Activated T-helper 1 cell treated with anti-CD3 and anti-CD28 coated beads, Interleukin-2, amount 50 U/mL, for 16 hours (primary cell): ENCODE measurements around the gene PICK1.

Experiments
- DNase-seq, 2 donors: peaks; one replicate each; pipeline ENCODE4 v3.0.0-alpha.2; 2020; ENCODE audit warnings: low read depth in 1 of 2, low spot score in 1 of 2

PICK1 gene

GRCh38 chr22:38049812-38050619 lies 7.2 kb upstream of the PICK1 start:
- DNase-seq = no peak

- no peak for DNase-seq
Measured at GRCh38 chr22:38050720-38051119, 6.5 kb upstream of the PICK1 start.

GRCh38 chr22:38051261-38051660 lies 5.9 kb upstream of the PICK1 start:
- DNase-seq = no peak

GRCh38 chr22:38051900-38052862 lies 5.0 kb upstream of the PICK1 start:
- DNase-seq = peak; percentile 54 to 61

- no peak for DNase-seq
Measured at GRCh38 chr22:38062791-38063190, 5.6 kb downstream of the PICK1 start.

GRCh38 chr22:38065539-38065938 lies 8.3 kb downstream of the PICK1 start:
- DNase-seq = no peak

- no peak for DNase-seq
Measured at GRCh38 chr22:38066381-38067027, 9.3 kb downstream of the PICK1 start.

- DNase-seq = no peak
Measured at GRCh38 chr22:38067028-38067415, 9.8 kb downstream of the PICK1 start.

- no peak for DNase-seq
Measured at GRCh38 chr22:38067761-38068360, 10.7 kb downstream of the PICK1 start.

GRCh38 chr22:38068641-38069371 lies 11.6 kb downstream of the PICK1 start:
- DNase-seq = no peak

GRCh38 chr22:38069372-38070249 lies 12.4 kb downstream of the PICK1 start:
- no peak for DNase-seq

GRCh38 chr22:38070250-38070921 lies 13.2 kb downstream of the PICK1 start:
- DNase-seq = no peak

GRCh38 chr22:38071421-38072321 lies 14.5 kb downstream of the PICK1 start:
- DNase-seq = no peak

GRCh38 chr22:38072322-38073149 lies 15.3 kb downstream of the PICK1 start:
- no peak for DNase-seq

- no peak for DNase-seq
Measured at GRCh38 chr22:38073150-38074130, 16.2 kb downstream of the PICK1 start.
